Measurements from ENCODE around the gene ADAMTSL2.

Gene ADAMTSL2

DNA sequence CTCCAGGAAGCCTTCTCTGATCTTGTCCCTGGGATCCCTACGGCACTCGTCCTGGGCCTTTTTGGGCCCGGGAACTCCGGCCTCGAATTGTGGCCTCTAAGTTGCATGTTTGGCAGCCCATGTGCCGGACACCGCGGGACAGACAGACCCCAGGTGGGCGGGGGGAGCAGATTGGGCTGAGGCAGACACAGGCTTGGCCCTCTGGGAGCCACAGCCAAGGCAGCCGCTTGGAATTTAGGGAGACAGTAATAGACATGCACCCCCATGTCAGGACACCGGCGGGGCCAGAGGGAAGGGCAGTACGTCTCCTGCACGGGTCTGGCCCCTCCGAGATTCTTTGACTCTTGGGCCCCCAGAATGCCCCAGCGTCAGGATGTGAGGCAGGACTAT, 36.2 kb downstream of the ADAMTSL2 start:
- no peak overlapping the region for H4K8ac ChIP-seq (ENCODE audit: low read length)
- H2BK15ac ChIP-seq (ENCODE audit: low read depth, poor library complexity, severe bottlenecking): no peak overlapping the region
- no peak overlapping the region for H3K4me3 ChIP-seq (ENCODE audit: insufficient read depth in 1 of 2, low read depth in 1 of 2, low read length in 2 of 2)
- H3K27me3 ChIP-seq (ENCODE audit: control insufficient read depth in 1 of 2, insufficient read depth in 1 of 2, low read length in 2 of 2): peaks cover 45 to 56% of the 10 kb centered on the region in 2 experiments
- no peak overlapping the region for H3K27ac ChIP-seq (ENCODE audit: low read length, poor library complexity, severe bottlenecking)
- H3K23ac ChIP-seq (ENCODE audit: low read length in 2 of 2): no peak overlapping the region
- H3K9ac ChIP-seq (ENCODE audit: low read length): no peak overlapping the region
- no peaks in the 10 kb centered on the region for H3K4me1 ChIP-seq (ENCODE audit: control insufficient read depth, insufficient read depth, low read depth, low read length)
- no peaks in the 10 kb centered on the region for H3K36me3 ChIP-seq (ENCODE audit: control insufficient read depth in 1 of 2, insufficient read depth in 2 of 2, low read depth in 1 of 2, low read length in 2 of 2)
- H3K14ac ChIP-seq (ENCODE audit: low read length in 2 of 2): no peak overlapping the region
- H3K18ac ChIP-seq (ENCODE audit: low read depth in 1 of 2, low read length in 2 of 2): no peak overlapping the region
- no peak for DNase-seq
- no peak overlapping the region for H2BK120ac ChIP-seq (ENCODE audit: low read depth, low read length)
- H3K4me2 ChIP-seq (ENCODE audit: low read length, poor library complexity, severe bottlenecking): no peak overlapping the region
- 71% methylated on average over 16 of the region's 16 CpGs for WGBS
- H2AK5ac ChIP-seq (ENCODE audit: low read length, severe bottlenecking): no peak overlapping the region
- H3K4ac ChIP-seq (ENCODE audit: low read depth in 1 of 2, low read length in 2 of 2): no peak overlapping the region
- no peak overlapping the region for H4K91ac ChIP-seq (ENCODE audit: low read length)
- H3K79me1 ChIP-seq (replicated peaks; ENCODE audit: low read length, poor library complexity, severe bottlenecking): no peaks in the 10 kb centered on the region
- no peaks in the 10 kb centered on the region for H3K9me3 ChIP-seq (ENCODE audit: control insufficient read depth, low read length)
- no peak overlapping the region for H2BK12ac ChIP-seq (ENCODE audit: low read length in 2 of 2)
- H2BK5ac ChIP-seq (ENCODE audit: low read depth, low read length, poor library complexity, severe bottlenecking): no peak overlapping the region
- H2AFZ ChIP-seq (ENCODE audit: low read depth, low read length): no peak overlapping the region

DNA sequence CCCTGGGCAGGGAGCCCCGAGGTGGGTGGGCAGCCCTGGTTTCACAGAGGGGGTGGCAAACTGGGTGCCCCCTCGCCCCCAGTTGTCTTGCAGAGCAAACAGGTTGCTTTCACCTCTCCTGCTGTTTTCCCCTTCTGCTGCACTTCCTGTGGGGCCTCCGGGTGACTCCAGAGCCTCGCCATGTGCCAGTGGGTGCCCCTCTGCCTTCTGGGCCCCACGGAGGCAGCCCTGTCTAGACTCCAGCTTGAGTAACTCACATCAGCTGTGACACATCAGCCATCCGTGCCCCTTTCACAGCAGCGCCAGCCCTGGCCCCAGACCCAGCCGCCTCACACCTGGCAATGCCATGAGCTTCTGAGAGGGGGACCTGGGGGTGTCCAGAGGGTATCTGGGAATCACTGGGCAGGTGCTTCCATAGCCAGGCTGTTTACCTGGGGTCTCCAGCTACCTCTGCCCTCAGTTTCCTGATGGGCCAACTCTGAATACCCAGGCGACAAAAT, 36.9 kb downstream of the ADAMTSL2 start:
- no peak overlapping the region for H3K18ac ChIP-seq (ENCODE audit: low read depth in 1 of 2, low read length in 2 of 2)
- H2BK120ac ChIP-seq (ENCODE audit: low read depth, low read length): no peak overlapping the region
- H4K8ac ChIP-seq (ENCODE audit: low read length): no peak overlapping the region
- H3K36me3 ChIP-seq (ENCODE audit: control insufficient read depth in 1 of 2, insufficient read depth in 2 of 2, low read depth in 1 of 2, low read length in 2 of 2): no peaks in the 10 kb centered on the region
- no peaks in the 10 kb centered on the region for H3K79me1 ChIP-seq (replicated peaks; ENCODE audit: low read length, poor library complexity, severe bottlenecking)
- H3K14ac ChIP-seq (ENCODE audit: low read length in 2 of 2): no peak overlapping the region
- no peak overlapping the region for H3K9ac ChIP-seq (ENCODE audit: low read length)
- no peak overlapping the region for H2AK5ac ChIP-seq (ENCODE audit: low read length, severe bottlenecking)
- H3K27me3 ChIP-seq (ENCODE audit: control insufficient read depth in 1 of 2, insufficient read depth in 1 of 2, low read length in 2 of 2): peaks cover 50 to 63% of the 10 kb centered on the region in 2 experiments
- H3K23ac ChIP-seq (ENCODE audit: low read length in 2 of 2): peak overlapping the region in 1 of 2 experiments; percentile 63
- H3K4me1 ChIP-seq (ENCODE audit: control insufficient read depth, insufficient read depth, low read depth, low read length): no peaks in the 10 kb centered on the region
- no peak overlapping the region for H2BK15ac ChIP-seq (ENCODE audit: low read depth, poor library complexity, severe bottlenecking)
- no peak overlapping the region for H2BK5ac ChIP-seq (ENCODE audit: low read depth, low read length, poor library complexity, severe bottlenecking)
- H2AFZ ChIP-seq (ENCODE audit: low read depth, low read length): peak overlapping the region; percentile 7
- no peak overlapping the region for H3K27ac ChIP-seq (ENCODE audit: low read length, poor library complexity, severe bottlenecking)
- H3K4me2 ChIP-seq (ENCODE audit: low read length, poor library complexity, severe bottlenecking): no peak overlapping the region
- H3K9me3 ChIP-seq (ENCODE audit: control insufficient read depth, low read length): no peaks in the 10 kb centered on the region
- no peak for DNase-seq
- WGBS: 84% methylated on average over 9 of the region's 9 CpGs
- H3K4ac ChIP-seq (ENCODE audit: low read depth in 1 of 2, low read length in 2 of 2): no peak overlapping the region
- no peak overlapping the region for H3K4me3 ChIP-seq (ENCODE audit: insufficient read depth in 1 of 2, low read depth in 1 of 2, low read length in 2 of 2)
- H4K91ac ChIP-seq (ENCODE audit: low read length): no peak overlapping the region
- H2BK12ac ChIP-seq (ENCODE audit: low read length in 2 of 2): no peak overlapping the region

DNA sequence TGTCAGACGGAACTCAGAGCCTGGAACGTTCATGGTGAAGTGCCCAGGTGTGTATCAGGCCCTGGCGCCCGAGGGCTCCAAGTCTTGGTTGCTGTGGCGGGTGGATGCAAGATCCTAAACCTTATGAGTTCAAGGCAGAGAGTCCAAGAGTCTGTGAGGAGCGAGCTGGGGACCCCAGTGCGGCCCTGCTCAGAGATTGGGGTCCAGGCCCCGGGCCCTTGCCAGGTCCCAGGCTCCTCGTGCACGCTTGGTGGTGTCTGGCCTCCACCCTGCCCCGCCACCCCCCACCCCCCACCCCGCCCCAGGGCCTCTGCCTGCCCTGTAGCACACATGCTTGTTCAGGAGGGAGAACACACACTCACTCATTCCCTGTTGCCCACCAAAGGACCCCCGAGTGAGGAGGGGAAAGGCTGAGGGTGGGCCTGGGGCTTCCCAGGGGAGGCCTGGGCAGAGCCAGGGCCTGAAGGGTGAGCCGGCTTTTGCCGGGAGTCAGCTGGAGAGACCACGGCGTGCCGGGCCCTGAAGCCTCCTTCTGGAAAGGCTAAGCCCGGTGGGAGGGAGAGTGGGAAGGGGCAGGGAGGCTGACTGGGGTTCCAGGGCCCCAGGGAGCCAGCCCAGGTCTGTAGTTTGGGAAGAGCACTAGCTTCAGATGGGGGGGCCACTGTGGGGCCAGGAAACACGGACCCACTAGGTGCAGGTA, 37.5 kb downstream of the ADAMTSL2 start:
- WGBS: 87% methylated on average over 13 of the region's 20 CpGs
- H3K4me2 ChIP-seq (ENCODE audit: low read length, poor library complexity, severe bottlenecking): no peak overlapping the region
- H2BK120ac ChIP-seq (ENCODE audit: low read depth, low read length): no peak overlapping the region
- no peaks in the 10 kb centered on the region for H3K9me3 ChIP-seq (ENCODE audit: control insufficient read depth, low read length)
- H2BK15ac ChIP-seq (ENCODE audit: low read depth, poor library complexity, severe bottlenecking): no peak overlapping the region
- no peak for DNase-seq
- H4K8ac ChIP-seq (ENCODE audit: low read length): no peak overlapping the region
- no peak overlapping the region for H2BK12ac ChIP-seq (ENCODE audit: low read length in 2 of 2)
- H3K79me1 ChIP-seq (replicated peaks; ENCODE audit: low read length, poor library complexity, severe bottlenecking): no peaks in the 10 kb centered on the region
- no peak overlapping the region for H3K27ac ChIP-seq (ENCODE audit: low read length, poor library complexity, severe bottlenecking)
- no peaks in the 10 kb centered on the region for H3K36me3 ChIP-seq (ENCODE audit: control insufficient read depth in 1 of 2, insufficient read depth in 2 of 2, low read depth in 1 of 2, low read length in 2 of 2)
- no peaks in the 10 kb centered on the region for H3K4me1 ChIP-seq (ENCODE audit: control insufficient read depth, insufficient read depth, low read depth, low read length)
- H2AK5ac ChIP-seq (ENCODE audit: low read length, severe bottlenecking): no peak overlapping the region
- H3K14ac ChIP-seq (ENCODE audit: low read length in 2 of 2): no peak overlapping the region
- no peak overlapping the region for H2BK5ac ChIP-seq (ENCODE audit: low read depth, low read length, poor library complexity, severe bottlenecking)
- H3K27me3 ChIP-seq (ENCODE audit: control insufficient read depth in 1 of 2, insufficient read depth in 1 of 2, low read length in 2 of 2): peaks cover 55 to 66% of the 10 kb centered on the region in 2 experiments
- no peak overlapping the region for H3K23ac ChIP-seq (ENCODE audit: low read length in 2 of 2)
- no peak overlapping the region for H2AFZ ChIP-seq (ENCODE audit: low read depth, low read length)
- H3K4me3 ChIP-seq (ENCODE audit: insufficient read depth in 1 of 2, low read depth in 1 of 2, low read length in 2 of 2): no peak overlapping the region
- no peak overlapping the region for H3K4ac ChIP-seq (ENCODE audit: low read depth in 1 of 2, low read length in 2 of 2)
- no peak overlapping the region for H4K91ac ChIP-seq (ENCODE audit: low read length)
- H3K9ac ChIP-seq (ENCODE audit: low read length): no peak overlapping the region
- no peak overlapping the region for H3K18ac ChIP-seq (ENCODE audit: low read depth in 1 of 2, low read length in 2 of 2)

DNA sequence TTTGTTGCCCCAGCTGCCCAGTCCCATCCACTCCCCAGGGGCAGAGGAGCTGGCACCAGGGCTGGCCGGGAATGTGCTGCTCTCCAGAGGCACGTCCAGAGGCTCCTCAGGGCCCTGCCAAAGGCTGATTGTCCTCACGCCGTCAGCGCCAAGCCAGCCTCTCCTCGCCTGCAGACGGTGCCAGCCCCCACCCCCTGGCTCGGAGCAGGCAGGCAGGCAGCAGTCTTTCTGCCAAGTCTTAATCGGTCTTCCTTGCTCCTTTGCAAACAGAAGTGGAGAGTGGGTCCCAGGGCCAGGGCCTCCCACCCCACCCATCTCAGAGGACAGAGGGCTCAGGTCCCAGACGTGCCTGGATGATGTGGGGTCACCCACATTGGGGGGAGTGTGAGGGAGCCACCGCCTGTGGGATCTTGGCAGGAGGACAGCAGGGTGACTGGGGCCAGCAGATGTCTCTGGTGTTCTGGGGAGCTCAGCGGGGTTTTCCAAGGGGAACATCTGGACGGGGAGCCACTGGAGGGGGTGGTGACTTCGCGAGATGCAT, 38.4 kb downstream of the ADAMTSL2 start:
- no peak overlapping the region for H3K27ac ChIP-seq (ENCODE audit: low read length, poor library complexity, severe bottlenecking)
- H2BK12ac ChIP-seq (ENCODE audit: low read length in 2 of 2): no peak overlapping the region
- H3K4ac ChIP-seq (ENCODE audit: low read depth in 1 of 2, low read length in 2 of 2): no peak overlapping the region
- peaks cover 61 to 73% of the 10 kb centered on the region in 2 experiments for H3K27me3 ChIP-seq (ENCODE audit: control insufficient read depth in 1 of 2, insufficient read depth in 1 of 2, low read length in 2 of 2)
- H2BK5ac ChIP-seq (ENCODE audit: low read depth, low read length, poor library complexity, severe bottlenecking): no peak overlapping the region
- no peak overlapping the region for H3K14ac ChIP-seq (ENCODE audit: low read length in 2 of 2)
- no peak overlapping the region for H3K4me2 ChIP-seq (ENCODE audit: low read length, poor library complexity, severe bottlenecking)
- H3K79me1 ChIP-seq (replicated peaks; ENCODE audit: low read length, poor library complexity, severe bottlenecking): no peaks in the 10 kb centered on the region
- no peak overlapping the region for H3K23ac ChIP-seq (ENCODE audit: low read length in 2 of 2)
- H4K8ac ChIP-seq (ENCODE audit: low read length): no peak overlapping the region
- no peak overlapping the region for H2BK120ac ChIP-seq (ENCODE audit: low read depth, low read length)
- H3K18ac ChIP-seq (ENCODE audit: low read depth in 1 of 2, low read length in 2 of 2): no peak overlapping the region
- no peaks in the 10 kb centered on the region for H3K9me3 ChIP-seq (ENCODE audit: control insufficient read depth, low read length)
- H4K91ac ChIP-seq (ENCODE audit: low read length): peak overlapping the region; percentile 28
- no peak overlapping the region for H2AK5ac ChIP-seq (ENCODE audit: low read length, severe bottlenecking)
- H2BK15ac ChIP-seq (ENCODE audit: low read depth, poor library complexity, severe bottlenecking): peak overlapping the region; percentile 49
- no peaks in the 10 kb centered on the region for H3K36me3 ChIP-seq (ENCODE audit: control insufficient read depth in 1 of 2, insufficient read depth in 2 of 2, low read depth in 1 of 2, low read length in 2 of 2)
- H3K4me1 ChIP-seq (ENCODE audit: control insufficient read depth, insufficient read depth, low read depth, low read length): no peaks in the 10 kb centered on the region
- no peak overlapping the region for H3K4me3 ChIP-seq (ENCODE audit: insufficient read depth in 1 of 2, low read depth in 1 of 2, low read length in 2 of 2)
- no peak for DNase-seq
- H3K9ac ChIP-seq (ENCODE audit: low read length): no peak overlapping the region
- 82% methylated on average over 15 of the region's 15 CpGs for WGBS
- no peak overlapping the region for H2AFZ ChIP-seq (ENCODE audit: low read depth, low read length)
